ENCODE results near the gene HRK. TPM values are rescaled to one million over a fixed set of nuclear protein-coding genes. Genes with fewer than 3 reads are reported as not detected.

HRK gene
- total RNA-seq, 2 experiments from 2014 or later: not detected

DNA sequence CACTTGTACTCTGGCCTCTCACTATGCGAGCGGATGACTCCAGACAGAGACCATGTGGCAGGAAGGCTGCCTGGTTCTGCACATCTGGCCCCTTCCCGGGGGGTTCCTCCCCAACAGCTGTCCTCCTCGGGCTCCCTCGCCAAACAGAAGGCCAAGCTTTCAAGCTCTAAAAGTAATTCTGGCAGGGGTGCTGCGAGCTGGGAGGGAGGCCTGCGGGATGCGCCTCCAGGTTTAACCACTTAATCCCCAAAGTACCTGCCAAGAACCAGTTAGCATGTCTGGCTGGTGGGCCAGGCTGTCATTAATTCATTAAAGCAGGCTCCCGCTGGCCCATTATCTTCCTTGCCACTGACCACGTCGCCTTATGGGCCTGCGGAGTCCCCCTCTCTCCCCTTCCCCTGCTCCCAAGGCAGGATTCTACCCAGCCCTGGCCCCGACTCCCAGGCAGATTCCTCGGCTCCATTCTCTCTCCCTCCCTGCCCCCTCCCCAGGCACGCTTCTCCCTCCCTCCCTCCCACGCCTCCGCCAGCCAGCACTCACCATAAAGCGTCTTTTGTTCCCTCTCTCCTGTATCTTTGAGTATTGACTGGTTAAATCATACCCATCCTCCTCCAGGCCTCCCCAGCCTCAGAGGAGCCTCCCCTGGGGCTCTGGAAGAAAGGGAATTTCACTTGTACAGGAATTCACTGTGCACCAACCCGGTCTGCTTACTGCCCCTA, 4.9 kb downstream of the HRK start:
- ATAC-seq (ENCODE audit: low read depth) (no peak), DNase-seq (no peak)
- Mint-ChIP-seq H3K27ac (no peak overlapping the region), H3K9me3 (no peaks in the 10 kb centered on the region), H3K27me3 (peaks cover 64% of the 10 kb centered on the region), H3K4me3 (no peak overlapping the region), H3K36me3 (no peaks in the 10 kb centered on the region), H3K4me1 (peaks cover 29% of the 10 kb centered on the region)
- POLR2A ChIA-PET: no interaction called here

DNA sequence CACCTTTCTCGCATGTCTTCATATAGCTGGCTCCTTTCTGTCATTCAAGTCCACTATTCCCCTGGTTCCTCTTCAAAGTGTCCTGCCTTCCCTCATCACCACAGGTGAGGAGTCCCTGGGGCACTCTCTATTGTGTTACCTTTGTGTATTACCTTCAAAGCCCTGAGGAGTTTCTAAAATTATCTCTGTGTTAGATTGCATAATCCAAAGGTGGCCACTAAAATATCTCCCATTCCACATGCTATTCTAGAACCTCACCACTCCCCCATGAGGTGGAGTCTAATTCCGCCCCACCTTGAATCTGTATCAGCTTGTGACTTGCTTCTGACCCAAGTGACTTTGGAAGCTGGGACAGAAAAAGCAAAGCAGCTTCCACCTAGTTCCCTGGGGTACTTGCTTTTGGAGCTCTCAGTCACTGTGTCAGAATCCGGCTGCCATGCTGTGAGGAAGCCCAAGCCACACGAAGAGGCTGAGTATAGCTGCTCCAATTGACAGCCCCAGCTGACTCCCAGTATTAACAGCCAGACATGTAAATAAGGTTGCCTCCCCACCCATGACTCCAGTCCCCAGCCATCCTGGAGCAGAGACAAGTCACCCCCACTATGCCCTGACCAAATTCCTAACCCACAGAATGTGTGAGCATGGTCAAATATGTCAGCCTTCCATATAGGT, 6.8 kb downstream of the HRK start:
- peaks cover 54% of the 10 kb centered on the region for H3K27me3 Mint-ChIP-seq
- no peaks in the 10 kb centered on the region for H3K36me3 Mint-ChIP-seq
- peaks cover 19% of the 10 kb centered on the region for H3K4me1 Mint-ChIP-seq
- H3K9me3 Mint-ChIP-seq: no peaks in the 10 kb centered on the region
- ATAC-seq (ENCODE audit: low read depth) (no peak), DNase-seq (no peak)
- H3K27ac Mint-ChIP-seq: no peak overlapping the region
- H3K4me3 Mint-ChIP-seq: no peak overlapping the region
- POLR2A ChIA-PET: no interaction called here

DNA sequence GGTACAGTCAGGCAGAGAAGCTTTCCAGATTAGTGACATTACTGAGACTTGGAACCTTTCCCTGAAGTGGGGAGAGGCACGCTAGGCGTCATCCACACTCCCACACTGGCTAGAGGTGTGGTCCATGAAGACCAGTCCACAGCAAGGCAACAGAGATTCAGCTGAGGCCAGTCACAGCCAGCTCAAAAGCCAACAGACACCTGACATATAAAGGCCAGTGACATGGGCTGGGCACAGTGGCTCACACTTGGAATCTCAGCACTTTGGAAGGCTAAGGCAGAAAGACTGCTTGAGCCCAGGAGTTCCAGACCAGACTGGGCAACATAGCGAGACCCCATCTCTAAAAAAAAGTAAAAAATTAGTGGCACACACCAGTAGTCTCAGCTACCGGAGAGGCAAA, 10.9 kb downstream of the HRK start:
- no peak for ATAC-seq (ENCODE audit: low read depth)
- POLR2A ChIA-PET: no interaction called here
- Mint-ChIP-seq H3K27ac (no peak overlapping the region), H3K4me1 (peaks cover 11% of the 10 kb centered on the region), H3K27me3 (peaks cover 17% of the 10 kb centered on the region), H3K9me3 (no peaks in the 10 kb centered on the region), H3K4me3 (no peak overlapping the region), H3K36me3 (no peaks in the 10 kb centered on the region)
- no peak for DNase-seq

DNA sequence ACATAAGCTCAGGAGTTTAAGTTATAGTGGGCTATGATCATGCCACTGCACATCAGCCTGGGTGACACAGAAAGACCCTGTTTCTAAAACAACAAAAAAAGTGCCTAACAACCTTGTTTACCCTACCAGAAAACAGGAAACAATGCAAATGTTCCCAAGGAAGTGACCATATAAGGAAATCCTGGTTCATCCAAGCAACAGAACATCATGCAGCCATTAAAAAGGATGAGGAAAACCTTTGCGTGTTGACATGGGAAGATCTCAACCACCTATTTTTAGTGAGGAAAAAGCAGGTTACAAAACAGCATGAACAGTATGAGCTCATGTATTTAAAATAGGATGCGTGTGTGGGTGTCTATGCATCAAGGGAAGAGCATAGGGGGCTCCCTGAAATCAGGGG, 13.7 kb downstream of the HRK start:
- Mint-ChIP-seq H3K4me3 (no peak overlapping the region), H3K27ac (no peak overlapping the region), H3K9me3 (no peaks in the 10 kb centered on the region), H3K27me3 (peaks cover 8% of the 10 kb centered on the region), H3K36me3 (no peaks in the 10 kb centered on the region), H3K4me1 (peaks cover 2% of the 10 kb centered on the region)
- ATAC-seq (ENCODE audit: low read depth) (no peak), DNase-seq (no peak)
- POLR2A ChIA-PET: no interaction called here

DNA sequence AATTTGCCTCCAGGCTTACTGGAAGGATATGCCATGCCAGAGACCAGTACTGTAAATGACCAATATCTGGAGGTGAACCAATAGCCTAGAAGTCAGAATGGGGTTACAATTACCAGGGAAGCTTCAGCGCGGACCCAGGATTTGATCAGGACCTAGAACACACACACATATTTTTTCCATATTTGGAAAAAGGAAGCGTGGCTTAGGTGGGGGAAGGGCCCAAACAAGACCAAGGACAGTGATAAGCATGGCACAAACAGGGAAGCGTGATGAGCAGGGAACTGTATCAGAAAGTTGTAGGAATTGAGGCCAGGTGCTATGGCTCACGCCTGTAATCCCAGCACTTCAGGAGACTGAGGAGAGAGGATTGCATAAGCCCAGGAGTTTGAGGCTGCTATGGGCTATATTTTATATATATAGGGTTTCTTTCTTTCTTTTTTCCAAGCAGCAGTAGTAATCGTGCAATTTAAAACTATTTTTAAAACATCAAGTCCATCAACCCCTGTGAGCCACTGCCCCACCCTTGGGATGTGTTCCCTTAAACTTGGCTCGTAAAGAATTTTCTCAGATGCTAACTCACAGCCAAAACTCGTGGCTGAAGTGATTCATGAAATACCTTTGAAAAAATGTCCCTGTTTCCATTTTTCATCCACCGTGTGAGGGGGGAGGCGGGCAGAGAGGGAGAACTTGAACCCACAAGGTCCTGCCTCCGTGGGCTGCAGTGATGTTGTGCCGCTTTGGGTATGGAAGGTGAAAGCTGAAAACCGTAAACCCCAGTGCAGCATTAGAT, 16.7 kb downstream of the HRK start:
- Mint-ChIP-seq H3K4me3 (no peak overlapping the region), H3K27ac (no peak overlapping the region), H3K27me3 (peaks cover 6% of the 10 kb centered on the region), H3K36me3 (no peaks in the 10 kb centered on the region), H3K9me3 (no peaks in the 10 kb centered on the region), H3K4me1 (peaks cover 13% of the 10 kb centered on the region)
- POLR2A ChIA-PET: no interaction called here
- ATAC-seq (ENCODE audit: low read depth): no peak
- no peak for DNase-seq

DNA sequence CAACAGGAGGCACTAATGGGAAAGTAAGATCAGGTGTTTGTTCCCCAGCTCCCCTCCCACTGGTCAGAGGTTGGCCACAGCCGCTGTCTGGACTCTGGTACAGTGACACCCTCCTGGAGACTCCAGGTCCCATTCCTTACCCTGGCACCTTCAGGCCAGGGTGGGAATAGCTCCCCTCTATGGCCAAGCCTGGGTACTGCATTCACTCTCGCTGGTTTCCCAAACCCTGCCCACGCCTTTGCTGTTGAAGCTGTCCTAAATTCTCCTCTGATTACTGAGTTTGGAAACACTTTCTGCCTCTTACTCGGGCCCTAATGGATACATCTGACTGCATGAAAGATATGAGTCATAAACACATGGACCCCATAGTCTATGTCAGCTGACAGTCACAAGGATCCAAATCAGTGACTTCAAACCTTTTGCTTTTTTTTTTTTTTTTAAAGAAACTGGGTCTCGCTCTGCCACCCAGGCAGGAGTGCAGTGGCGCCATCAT, 17.9 kb downstream of the HRK start:
- Mint-ChIP-seq H3K27ac (no peak overlapping the region), H3K4me3 (no peak overlapping the region), H3K36me3 (no peaks in the 10 kb centered on the region), H3K27me3 (peaks cover 17% of the 10 kb centered on the region), H3K4me1 (peaks cover 13% of the 10 kb centered on the region), H3K9me3 (no peaks in the 10 kb centered on the region)
- ATAC-seq (ENCODE audit: low read depth): no peak
- no peak for DNase-seq
- POLR2A ChIA-PET: interaction anchor here (0.6 kb wide), 1 partner anchor 814 kb away, joined by 3 read pairs; no protein-coding TSS in a partner anchor

DNA sequence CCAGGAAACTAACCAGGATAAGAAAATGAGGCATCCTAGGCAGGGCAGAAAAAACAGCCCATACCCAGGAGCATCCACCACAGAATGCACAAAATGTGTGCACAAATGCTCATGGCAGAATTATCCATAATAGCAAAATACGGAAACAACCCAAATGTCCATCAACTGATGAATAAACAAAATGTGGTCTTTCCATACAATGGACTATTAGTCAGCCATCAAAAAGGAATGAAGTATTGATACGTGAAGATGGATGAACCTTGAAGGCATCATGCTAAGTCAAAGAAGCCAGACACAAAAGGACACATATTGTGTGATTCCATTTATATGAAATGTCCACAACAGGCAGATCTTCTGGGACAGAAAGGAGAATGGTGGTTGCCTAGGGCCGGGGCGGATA, 19.1 kb downstream of the HRK start:
- POLR2A ChIA-PET: no interaction called here
- Mint-ChIP-seq H3K27me3 (peaks cover 28% of the 10 kb centered on the region), H3K4me3 (no peak overlapping the region), H3K9me3 (no peaks in the 10 kb centered on the region), H3K4me1 (peaks cover 15% of the 10 kb centered on the region), H3K36me3 (no peaks in the 10 kb centered on the region), H3K27ac (no peak overlapping the region)
- no peak for ATAC-seq (ENCODE audit: low read depth)
- no peak for DNase-seq

DNA sequence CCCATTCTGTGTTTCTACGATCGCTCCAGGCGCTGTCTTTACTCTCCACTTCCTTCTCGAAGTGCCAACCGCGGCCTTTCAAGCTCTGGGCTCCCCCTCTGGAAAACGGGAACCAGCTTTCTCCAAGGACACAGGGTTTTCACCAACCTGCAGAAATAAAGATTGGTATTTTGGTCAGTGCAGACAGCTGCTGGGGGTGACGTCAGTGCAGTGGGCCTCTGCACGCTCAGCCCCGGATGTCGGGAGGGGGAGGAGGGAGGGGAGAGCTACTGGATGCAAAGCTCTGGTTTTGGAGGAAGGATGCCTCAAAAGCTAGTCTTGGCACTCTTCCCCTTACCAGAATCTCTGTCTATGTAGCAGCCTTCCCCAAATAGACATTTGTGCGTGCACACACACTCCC, 19.9 kb downstream of the HRK start:
- Mint-ChIP-seq H3K4me3 (no peak overlapping the region), H3K27ac (no peak overlapping the region), H3K27me3 (peaks cover 28% of the 10 kb centered on the region), H3K4me1 (peaks cover 14% of the 10 kb centered on the region), H3K9me3 (no peaks in the 10 kb centered on the region), H3K36me3 (no peaks in the 10 kb centered on the region)
- POLR2A ChIA-PET: no interaction called here
- ATAC-seq (ENCODE audit: low read depth): peak; percentile 99
- peak; percentile 64 for DNase-seq

DNA sequence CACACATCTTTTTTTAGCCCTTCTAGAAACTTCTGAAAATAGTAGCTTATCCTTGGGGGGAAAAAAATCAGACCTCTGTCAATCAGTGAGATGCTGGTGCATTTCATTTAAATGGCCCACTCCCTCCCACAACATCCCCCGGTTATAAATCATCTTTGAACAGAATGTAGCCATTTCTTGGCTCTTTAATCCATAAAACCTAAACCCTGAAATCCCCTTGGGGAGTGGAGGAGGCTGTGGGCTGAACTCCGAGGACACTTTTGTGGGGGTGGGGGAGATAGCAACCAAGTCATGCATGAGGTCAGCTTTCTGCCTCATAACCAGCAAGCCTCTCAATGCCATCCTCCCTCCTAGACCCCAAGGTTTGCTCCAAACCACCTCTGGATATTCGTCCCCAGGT, 21.0 kb downstream of the HRK start:
- no peaks in the 10 kb centered on the region for H3K9me3 Mint-ChIP-seq
- peaks cover 14% of the 10 kb centered on the region for H3K4me1 Mint-ChIP-seq
- ATAC-seq (ENCODE audit: low read depth): no peak
- no peak overlapping the region for H3K27ac Mint-ChIP-seq
- H3K36me3 Mint-ChIP-seq: no peaks in the 10 kb centered on the region
- H3K27me3 Mint-ChIP-seq: peaks cover 25% of the 10 kb centered on the region
- POLR2A ChIA-PET: no interaction called here
- no peak overlapping the region for H3K4me3 Mint-ChIP-seq
- DNase-seq: no peak

DNA sequence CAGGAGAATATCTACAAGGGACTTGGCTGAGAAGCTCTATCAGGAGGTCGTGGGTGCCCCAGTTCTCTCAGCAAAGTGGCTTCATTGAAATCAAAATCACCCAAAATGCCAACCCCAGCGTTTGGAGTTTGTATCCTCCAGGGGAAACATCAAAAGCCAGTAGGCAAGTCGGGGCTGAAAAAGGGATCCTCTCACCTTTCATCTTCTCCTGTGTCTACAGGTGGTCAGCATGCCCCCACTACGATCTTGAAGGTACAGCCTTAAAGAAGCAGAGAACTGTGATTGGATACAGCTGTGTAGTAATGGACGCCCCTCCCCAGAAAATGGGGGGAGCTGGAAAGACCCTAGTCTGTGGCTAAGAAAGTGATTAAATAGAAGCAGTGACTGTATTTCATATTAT, 22.2 kb downstream of the HRK start:
- no peak overlapping the region for H3K4me3 Mint-ChIP-seq
- no peak for DNase-seq
- H3K36me3 Mint-ChIP-seq: no peaks in the 10 kb centered on the region

DNA sequence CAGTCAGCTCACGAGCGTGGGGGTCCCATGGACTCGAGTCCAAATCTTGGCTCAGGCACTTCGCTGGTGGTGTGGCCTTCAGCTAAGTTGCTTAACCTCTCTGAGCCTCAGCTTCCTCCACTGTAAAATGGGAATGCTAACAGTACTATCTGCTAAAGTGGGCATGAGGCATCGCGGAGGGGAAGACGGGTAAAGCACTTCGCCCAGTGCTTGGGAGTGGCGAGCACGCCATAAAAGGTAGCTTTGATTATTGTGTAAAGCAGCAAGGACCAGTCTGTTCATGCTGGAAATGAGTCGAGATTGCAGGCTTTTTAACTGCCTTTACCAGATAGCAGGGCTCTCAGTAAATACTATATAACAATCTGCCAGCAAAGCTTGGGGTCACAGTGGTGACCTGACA, 24.5 kb downstream of the HRK start:
- no peak overlapping the region for H3K27ac Mint-ChIP-seq
- H3K4me1 Mint-ChIP-seq: peaks cover 15% of the 10 kb centered on the region
- no peak for DNase-seq
- peaks cover 25% of the 10 kb centered on the region for H3K27me3 Mint-ChIP-seq
- no peak for ATAC-seq (ENCODE audit: low read depth)
- H3K36me3 Mint-ChIP-seq: no peaks in the 10 kb centered on the region
- H3K9me3 Mint-ChIP-seq: no peaks in the 10 kb centered on the region
- no peak overlapping the region for H3K4me3 Mint-ChIP-seq
- POLR2A ChIA-PET: no interaction called here

More for the DNA sequence above, 22.2 kb downstream of the HRK start:
- peaks cover 14% of the 10 kb centered on the region for H3K4me1 Mint-ChIP-seq
- H3K27ac Mint-ChIP-seq: no peak overlapping the region
- H3K9me3 Mint-ChIP-seq: no peaks in the 10 kb centered on the region
- H3K27me3 Mint-ChIP-seq: peaks cover 25% of the 10 kb centered on the region
- POLR2A ChIA-PET: no interaction called here
- ATAC-seq (ENCODE audit: low read depth): no peak

DNA sequence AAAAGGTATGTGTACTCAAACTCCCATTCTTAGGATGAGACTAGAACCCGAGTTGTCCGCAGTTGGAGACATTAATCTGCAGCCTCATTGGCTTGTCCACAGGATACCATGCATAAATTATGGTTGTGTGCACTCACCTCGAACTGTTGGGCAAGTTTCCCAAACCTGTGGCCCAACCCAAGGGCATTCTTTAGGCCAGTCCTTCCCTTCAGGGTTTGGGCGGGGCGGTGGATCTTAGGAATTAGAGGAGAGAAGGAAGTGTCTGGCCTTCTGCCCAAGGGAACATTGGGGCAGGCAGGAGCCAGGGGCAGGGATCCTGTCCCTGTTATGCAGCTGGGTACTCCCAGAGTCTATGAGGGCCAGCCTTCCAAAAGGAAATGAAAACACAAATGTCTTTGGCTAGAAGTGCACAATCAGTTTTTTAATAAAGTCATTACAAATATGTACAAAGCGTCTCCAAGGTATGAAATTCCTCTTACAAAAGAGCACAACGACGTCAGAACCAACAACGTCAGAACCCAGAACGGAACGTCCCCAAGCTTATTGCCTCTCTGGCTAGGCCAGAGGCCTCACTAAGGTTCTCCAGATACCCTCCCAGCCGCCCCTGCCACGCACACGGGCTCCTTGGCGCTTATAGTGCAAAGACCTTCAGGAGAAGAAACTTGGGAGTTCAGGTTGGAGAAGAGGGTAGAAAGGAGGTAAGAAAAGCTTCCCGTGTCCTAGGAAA, 25.3 kb downstream of the HRK start:
- no peak overlapping the region for H3K4me3 Mint-ChIP-seq
- peaks cover 11% of the 10 kb centered on the region for H3K4me1 Mint-ChIP-seq
- DNase-seq (no peak), ATAC-seq (ENCODE audit: low read depth) (no peak)
- peaks cover 25% of the 10 kb centered on the region for H3K27me3 Mint-ChIP-seq
- H3K36me3 Mint-ChIP-seq: no peaks in the 10 kb centered on the region
- H3K9me3 Mint-ChIP-seq: no peaks in the 10 kb centered on the region
- POLR2A ChIA-PET: no interaction called here
- no peak overlapping the region for H3K27ac Mint-ChIP-seq

DNA sequence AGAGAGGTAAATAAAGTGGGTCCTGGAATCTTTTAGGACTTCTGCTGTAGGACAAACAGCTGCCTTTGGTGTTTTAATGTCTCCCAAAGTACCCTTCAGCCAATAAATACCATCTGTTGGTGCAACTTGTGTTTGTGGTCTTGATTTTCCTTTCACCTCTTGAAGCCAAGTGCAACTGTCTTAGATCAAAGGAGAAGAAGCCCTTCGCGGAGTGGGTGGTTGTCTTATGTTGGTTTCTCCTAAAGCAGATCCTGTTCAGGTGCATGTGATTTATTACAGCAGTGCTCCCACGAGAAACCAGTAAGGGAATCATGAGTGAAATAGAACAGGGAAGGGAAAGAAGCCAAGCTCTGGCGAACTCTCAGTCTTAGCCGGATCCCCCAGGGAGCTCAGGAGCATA, 27.7 kb downstream of the HRK start:
- H3K36me3 Mint-ChIP-seq: peaks cover 4% of the 10 kb centered on the region
- ATAC-seq (ENCODE audit: low read depth): no peak
- no peaks in the 10 kb centered on the region for H3K9me3 Mint-ChIP-seq
- POLR2A ChIA-PET: no interaction called here
- peaks cover 12% of the 10 kb centered on the region for H3K27me3 Mint-ChIP-seq
- peaks cover 6% of the 10 kb centered on the region for H3K4me1 Mint-ChIP-seq
- no peak overlapping the region for H3K4me3 Mint-ChIP-seq
- no peak for DNase-seq
- H3K27ac Mint-ChIP-seq: no peak overlapping the region

All from activated naive CD8-positive, alpha-beta T cell treated with anti-CD3 and anti-CD28 coated beads, Interleukin-2, amount 10 ng/mL, durations not matched to agents 7 days and 5 days (primary cell).